ENCODE measurements around the gene TNFAIP6. TPM values are rescaled to one million over a fixed set of nuclear protein-coding genes. Genes with fewer than 3 reads are reported as not detected.

The TNFAIP6 gene
- total RNA-seq, 1 experiment from 2014 or later = not detected

GRCh38 chr2:151374436-151374835 is 17.0 kb downstream of the TNFAIP6 start:
- no peak overlapping the region for H2AFZ ChIP-seq (ENCODE audit: low read depth, low read length, poor library complexity, severe bottlenecking)
- H3K9me2 ChIP-seq (ENCODE audit: insufficient read depth) = no peaks in the 10 kb centered on the region
- no peak overlapping the region for H3K9ac ChIP-seq (ENCODE audit: low read length)
- no peaks in the 10 kb centered on the region for H3K9me3 ChIP-seq (ENCODE audit: control insufficient read depth in 1 of 2, insufficient read depth in 1 of 2, low read depth in 1 of 2, low read length in 2 of 2)
- intact Hi-C loops (cut with micrococcal nuclease) = no loop called here
- ChIA-PET CTCF (no interaction called here), RAD21 (ENCODE audit: low non-redundant PET in 1 of 2, low total read pairs in 2 of 2, uncharacterized antibody in 2 of 2, unreplicated experiment in 2 of 2) (no interaction called here), POLR2A (no interaction called here)
- ATAC-seq (no peak), DNase-seq (ENCODE audit: low read depth, low spot score) (no peak)
- H3K27me3 ChIP-seq (ENCODE audit: insufficient read depth, low read length) = no peaks in the 10 kb centered on the region
- no peak overlapping the region for H3K27ac ChIP-seq (ENCODE audit: low read depth, low read length)
- no TSS peak for BruUV-seq (replicated peaks)
- no peak overlapping the region for H3K4me3 ChIP-seq (replicated peaks in 1 of 2; ENCODE audit: low read depth in 1 of 2, low read length in 2 of 2)
- no peaks in the 10 kb centered on the region for H4K20me1 ChIP-seq (ENCODE audit: insufficient read depth)
- no peaks in the 10 kb centered on the region for H3K79me2 ChIP-seq (ENCODE audit: insufficient read depth, low read length)
- no peaks in the 10 kb centered on the region for H3K4me1 ChIP-seq (ENCODE audit: control insufficient read depth in 1 of 2, insufficient read depth in 2 of 2, low read length in 2 of 2)
- H3K4me2 ChIP-seq (ENCODE audit: low read length) = no peak overlapping the region
- no peaks in the 10 kb centered on the region for H3K36me3 ChIP-seq (ENCODE audit: control insufficient read depth in 1 of 2, insufficient read depth in 2 of 2, low read length in 2 of 2)
- TF ChIP-seq SIN3A (IDR thresholded peaks at IDR 0.05; ENCODE audit: low read depth) (no peak), ZNF274 (IDR thresholded peaks at IDR 0.05; ENCODE audit: low read depth, low read length) (no peak), JUND (IDR thresholded peaks at IDR 0.05) (no peak), REST (IDR thresholded peaks at IDR 0.05; ENCODE audit: low read depth) (no peak), CBX3 (IDR thresholded peaks at IDR 0.05; ENCODE audit: low read depth) (no peak), CTCF (IDR thresholded peaks at IDR 0.05 in 2 of 3, conservative IDR thresholded peaks at IDR 0.05 in 1 of 3; ENCODE audit: borderline replicate concordance in 1 of 3, insufficient read depth in 1 of 3, low read depth in 2 of 3, low read length in 2 of 3) (no peak), RAD21 (IDR thresholded peaks at IDR 0.05; ENCODE audit: low read depth) (no peak), SP1 (IDR thresholded peaks at IDR 0.05; ENCODE audit: low read depth) (no peak), MAX (IDR thresholded peaks at IDR 0.05) (no peak), EZH2phosphoT487 (IDR thresholded peaks at IDR 0.05; ENCODE audit: borderline replicate concordance) (no peak), EZH2 (IDR thresholded peaks at IDR 0.05) (no peak), POLR2A (IDR thresholded peaks at IDR 0.05; ENCODE audit: borderline replicate concordance, extremely low read depth, insufficient read depth, insufficient read length) (no peak), EGR1 (IDR thresholded peaks at IDR 0.05; ENCODE audit: low read depth) (no peak), FOSL1 (IDR thresholded peaks at IDR 0.05; ENCODE audit: low read depth) (no peak), ELF1 (IDR thresholded peaks at IDR 0.05; ENCODE audit: borderline replicate concordance, low read depth) (no peak), ZBTB33 (IDR thresholded peaks at IDR 0.05; ENCODE audit: extremely low read depth, insufficient replicate concordance, low read length) (no peak), TCF7L2 (IDR thresholded peaks at IDR 0.05; ENCODE audit: borderline replicate concordance, extremely low read depth, insufficient read depth, insufficient read length) (no peak), POLR2AphosphoS5 (IDR thresholded peaks at IDR 0.05; ENCODE audit: low read depth, low read length) (no peak), ATF3 (IDR thresholded peaks at IDR 0.05) (no peak), YY1 (IDR thresholded peaks at IDR 0.05; ENCODE audit: extremely low read depth, insufficient replicate concordance, low read depth, low read length) (no peak)
